K562 (cell line): ENCODE data around the gene ZNF557. TPM values are rescaled to one million over a fixed set of nuclear protein-coding genes. Genes with fewer than 3 reads are reported as not detected.

Experiments
- BCL6 ChIP-seq: fragments of 250-450 bp; sonication (Bioruptor Pico); IDR thresholded peaks from 2 replicates; pipeline ENCODE4 v1.4.0; 2020
- BCOR ChIP-seq: fragments of 450-650 bp; IDR thresholded peaks from 2 replicates; pipeline ENCODE4 v1.6.1; 2016
- CBX1 ChIP-seq: sonication (generic); IDR thresholded peaks from 2 replicates; pipeline ENCODE4 v1.6.1; 2016; ENCODE audit warnings: antibody characterized with exemption, low read depth, mild to moderate bottlenecking
- CBX3 ChIP-seq, 2 experiments: IDR thresholded peaks; 1 replicate in 1 of 2; 2 replicates in 1 of 2; pipeline ENCODE4 v1.6.1; 2012; ENCODE audit warnings: inconsistent platforms in 2 of 2, low read length in 2 of 2, borderline replicate concordance in 1 of 2, control low read depth in 1 of 2
- CREB1 ChIP-seq, 2 experiments: sonication (generic) in 1 of 2; formaldehyde crosslinking in 1 of 2; IDR thresholded peaks; 2 replicates each; pipeline versions ENCODE4 v1.6.1 to v1.8.0; 2012 to 2022; ENCODE audit warnings: inconsistent platforms in 1 of 2, mild to moderate bottlenecking in 1 of 2, missing genetic modification reagents in 1 of 2, moderate library complexity in 1 of 2
- E2F3 ChIP-seq: fragments of 250-450 bp; sonication (Bioruptor Pico); IDR thresholded peaks from 2 replicates; pipeline ENCODE4 v1.4.0; 2020; ENCODE audit warnings: mild to moderate bottlenecking
- FOXA1 ChIP-seq: fragments of 450-650 bp; IDR thresholded peaks from 2 replicates; pipeline ENCODE4 v1.6.1; 2016; ENCODE audit warnings: mild to moderate bottlenecking, borderline replicate concordance
- HDAC6 ChIP-seq: IDR thresholded peaks from 2 replicates; pipeline ENCODE4 v1.6.1; 2012; ENCODE audit warnings: low read depth, mild to moderate bottlenecking, control low read depth, inconsistent platforms, low read length, moderate library complexity
- LCOR ChIP-seq: sonication (generic); formaldehyde crosslinking; IDR thresholded peaks from 2 replicates; pipeline ENCODE4 v1.8.0; 2022; ENCODE audit warnings: mild to moderate bottlenecking, missing genetic modification reagents
- MBD2 ChIP-seq: sonication (generic); IDR thresholded peaks from 2 replicates; pipeline ENCODE4 v1.6.1; 2016; ENCODE audit warnings: low read depth, borderline replicate concordance
- MCM7 ChIP-seq, 2 experiments: fragments of 450-650 bp; IDR thresholded peaks; 2 replicates each; pipeline ENCODE4 v1.6.1; 2016 to 2018
- MNT ChIP-seq, 2 experiments: fragments of 450-650 bp; conservative IDR thresholded peaks; 2 replicates each; pipeline ENCODE4 v1.6.1; 2017; ENCODE audit warnings: mild to moderate bottlenecking in 2 of 2, moderate library complexity in 2 of 2
- MXI1 ChIP-seq: IDR thresholded peaks from 2 replicates; pipeline ENCODE4 v1.6.1; 2011; ENCODE audit warnings: low read depth, mild to moderate bottlenecking, improper control_type of control experiment, low read length
- NFRKB ChIP-seq: fragments of 450-650 bp; IDR thresholded peaks from 2 replicates; pipeline ENCODE4 v1.6.1; 2016; ENCODE audit warnings: low read depth
- POLR2H ChIP-seq: IDR thresholded peaks from 2 replicates; pipeline ENCODE4 v1.6.1; 2016; ENCODE audit warnings: missing genetic modification characterization, low read depth, mild to moderate bottlenecking, control low read depth, missing compliant biosample characterization, moderate library complexity
- SIRT6 ChIP-seq: IDR thresholded peaks from one replicate; pipeline ENCODE4 v1.6.1; 2012; ENCODE audit warnings: low read depth, mild to moderate bottlenecking, control low read depth, inconsistent platforms, low read length, moderate library complexity
- SMARCA5 ChIP-seq: fragments of 450-650 bp; IDR thresholded peaks from 2 replicates; pipeline ENCODE4 v1.6.1; 2016
- SMARCB1 ChIP-seq: IDR thresholded peaks from 2 replicates; pipeline ENCODE4 v1.6.1; 2011; ENCODE audit warnings: improper control_type of control experiment, low read depth; ENCODE audit not compliant: insufficient read length
- SRSF9 ChIP-seq: fragments of 200-400 bp; formaldehyde crosslinking; IDR thresholded peaks from 2 replicates; pipeline ENCODE4 v1.6.1; 2017; ENCODE audit warnings: low read depth, low read length, borderline replicate concordance
- STAT6 ChIP-seq: sonication (generic); formaldehyde crosslinking; IDR thresholded peaks from 2 replicates; pipeline ENCODE4 v1.8.1; 2023; ENCODE audit warnings: mild to moderate bottlenecking, missing genetic modification reagents
- TEAD4 ChIP-seq, 2 experiments: sonication (generic) in 1 of 2; formaldehyde crosslinking in 1 of 2; IDR thresholded peaks; 2 replicates each; pipeline versions ENCODE4 v1.6.1 to v1.8.0; 2012 to 2022; ENCODE audit warnings: borderline replicate concordance in 1 of 2, inconsistent platforms in 1 of 2, low read length in 1 of 2, mild to moderate bottlenecking in 1 of 2, missing genetic modification reagents in 1 of 2
- ZNF146 ChIP-seq: IDR thresholded peaks from one replicate; pipeline ENCODE4 v1.6.1; 2018; ENCODE audit warnings: missing compliant biosample characterization; ENCODE audit not compliant: unreplicated experiment
- ZNF740 ChIP-seq, 3 experiments: fragments of 200-800 bp in 1 of 3; sonication (Bioruptor generic) in 1 of 3; sonication (generic) in 1 of 3; formaldehyde crosslinking in 1 of 3; IDR thresholded peaks; 2 replicates each; pipeline versions ENCODE4 v1.6.1 to v1.8.0; 2016 to 2022; ENCODE audit warnings: mild to moderate bottlenecking in 2 of 3, missing compliant biosample characterization in 2 of 3, missing genetic modification characterization in 2 of 3, missing genetic modification reagents in 1 of 3
- ZNF830 ChIP-seq: fragments of 250-450 bp; sonication (Bioruptor Pico); IDR thresholded peaks from 2 replicates; pipeline ENCODE4 v1.5.0; 2021; ENCODE audit warnings: mild to moderate bottlenecking
- polyA plus RNA-seq, 8 experiments: library from polyadenylated mRNA; depleted of rRNA in 4 of 8; stranded (reverse) in 5 of 8; unstranded in 3 of 8; fragments of >200 nt; fragmentation: Nextera tagmentation in 2 of 8; fragmentation: Illumina TruSeq in 1 of 8; extraction: Ambion mirVana in 2 of 8; extraction: Trizol in 1 of 8; gene quantifications; 2 replicates each; pipeline versions ENCODE4 v1.2.1 to v1.2.3, GENCODE V29; 2011 to 2014; ENCODE audit warnings: inconsistent platforms in 1 of 8, missing spikeins in 1 of 8
- total RNA-seq, 7 experiments: library from RNA; depleted of rRNA in 6 of 7; stranded (reverse); fragments of >200 nt in 6 of 7; fragmentation: Illumina TruSeq in 2 of 7; extraction: Trizol in 2 of 7; gene quantifications; 2 replicates each; pipeline versions ENCODE4 v1.2.1 to v1.2.3, GENCODE V29; 2011 to 2021; ENCODE audit warnings: low replicate concordance in 1 of 7

Gene ZNF557
- total and polyA plus RNA-seq, 9 of the 15 experiments (the other 6 are each of a cell fraction or from before 2014, with no cell fraction given): 2.2 to 6.6 (median 4.4) TPM

- TF ChIP-seq ZNF740 (CRISPR knock-in tag; IDR thresholded peaks at IDR 0.05) (no peak), ZNF740 (tag; IDR thresholded peaks at IDR 0.05) (no peak), ZNF146 (CRISPR knock-in tag) (no peak), MNT (conservative IDR thresholded peaks at IDR 0.05) (no peak), NFRKB (peak; percentile 58; the same call in 1 of the 2 replicates), STAT6 (no peak), MBD2 (no peak), CBX1 (peak; percentile 92), CBX3 (IDR thresholded peaks at IDR 0.05; ENCODE audit: borderline replicate concordance in 1 of 2, low read length in 2 of 2) (peak; percentile 59 to 98), MCM7 (IDR thresholded peaks at IDR 0.05) (no peak), MXI1 (no peak), TEAD4 (IDR thresholded peaks at IDR 0.05; ENCODE audit: low read length) (peak; percentile 59; the same call in 1 of the 2 replicates), TEAD4 (CRISPR knock-in tag; IDR thresholded peaks at IDR 0.05; ENCODE audit: borderline replicate concordance) (no peak), CREB1 (IDR thresholded peaks at IDR 0.05) (no peak), CREB1 (CRISPR knock-in tag; IDR thresholded peaks at IDR 0.05) (no peak), HDAC6 (no peak), E2F3 (CRISPR knock-in tag) (no peak), ZNF830 (CRISPR knock-in tag) (no peak), BCOR (no peak), SMARCB1 (no peak), SIRT6 (no peak), SRSF9 (no peak), LCOR (CRISPR knock-in tag) (no peak), SMARCA5 (0 out of 2 replicates have a peak, but pooled peaks have one; percentile 43), POLR2H (tag) (no peak), BCL6 (CRISPR knock-in tag) (no peak), FOXA1 (no peak)
Observed at GRCh38 chr19:7083076-7083956, 13.8 kb downstream of the ZNF557 start (continued).
